Mesenchymal stem cell (in vitro differentiated cells and primary cell): ENCODE data around the gene KISS1R.

Experiments used
- DNase-seq: peaks from one replicate; pipeline ENCODE4 v3.0.0-alpha.2; 2013
- H2AFZ ChIP-seq: one replicate; pipeline ENCODE4 v1.6.1; 2013; ENCODE audit warnings: low read depth, mild to moderate bottlenecking, control low read depth, inconsistent platforms, low read length, moderate library complexity
- H2AK5ac ChIP-seq: 2 replicates; pipeline ENCODE4 v1.6.1; 2013; ENCODE audit warnings: low read length, moderate library complexity, mild to moderate bottlenecking, inconsistent platforms; ENCODE audit not compliant: severe bottlenecking
- H2BK120ac ChIP-seq: one replicate; pipeline ENCODE4 v1.6.1; 2013; ENCODE audit warnings: low read depth, mild to moderate bottlenecking, inconsistent platforms, low read length, moderate library complexity
- H2BK12ac ChIP-seq, 2 experiments: one replicate each; pipeline ENCODE4 v1.6.1; 2013; ENCODE audit warnings: inconsistent platforms in 2 of 2, low read length in 2 of 2, mild to moderate bottlenecking in 2 of 2, moderate library complexity in 2 of 2, control low read depth in 1 of 2
- H2BK15ac ChIP-seq: one replicate; pipeline ENCODE4 v1.6.1; 2013; ENCODE audit warnings: mild to moderate bottlenecking, low read depth, inconsistent platforms; ENCODE audit not compliant: poor library complexity, severe bottlenecking
- H2BK5ac ChIP-seq: 2 replicates; pipeline ENCODE4 v1.6.1; 2013; ENCODE audit warnings: low read depth, mild to moderate bottlenecking, low read length, control low read depth, inconsistent platforms; ENCODE audit not compliant: poor library complexity, severe bottlenecking
- H3K14ac ChIP-seq, 2 experiments: one replicate each; pipeline ENCODE4 v1.6.1; 2013; ENCODE audit warnings: inconsistent platforms in 2 of 2, low read length in 2 of 2, control low read depth in 1 of 2, mild to moderate bottlenecking in 1 of 2, moderate library complexity in 1 of 2
- H3K18ac ChIP-seq, 2 experiments: one replicate each; pipeline ENCODE4 v1.6.1; 2013; ENCODE audit warnings: inconsistent platforms in 2 of 2, low read length in 2 of 2, control low read depth in 1 of 2, low read depth in 1 of 2, mild to moderate bottlenecking in 1 of 2
- H3K23ac ChIP-seq, 2 experiments: one replicate each; pipeline ENCODE4 v1.6.1; 2013; ENCODE audit warnings: inconsistent platforms in 2 of 2, low read length in 2 of 2, mild to moderate bottlenecking in 2 of 2, moderate library complexity in 2 of 2, control low read depth in 1 of 2
- H3K27ac ChIP-seq: 2 replicates; pipeline ENCODE4 v1.5.1; 2013; ENCODE audit warnings: mild to moderate bottlenecking, moderate library complexity, low read length, control low read depth, inconsistent platforms; ENCODE audit not compliant: poor library complexity, severe bottlenecking
- H3K27me3 ChIP-seq, 2 experiments: 2 replicates each; pipeline versions ENCODE4 v1.6.1 to v1.7.0; 2013; ENCODE audit warnings: low read length in 2 of 2, mild to moderate bottlenecking in 2 of 2, moderate library complexity in 2 of 2, control low read depth in 1 of 2, inconsistent platforms in 1 of 2; ENCODE audit not compliant: control insufficient read depth in 1 of 2, insufficient read depth in 1 of 2
- H3K36me3 ChIP-seq, 2 experiments: 2 replicates each; pipeline versions ENCODE4 v1.6.1 to v1.7.0; 2013; ENCODE audit warnings: low read length in 2 of 2, control low read depth in 1 of 2, inconsistent platforms in 1 of 2, low read depth in 1 of 2, mild to moderate bottlenecking in 1 of 2; ENCODE audit not compliant: insufficient read depth in 2 of 2, control insufficient read depth in 1 of 2
- H3K4ac ChIP-seq, 2 experiments: one replicate each; pipeline ENCODE4 v1.6.1; 2013; ENCODE audit warnings: inconsistent platforms in 2 of 2, low read length in 2 of 2, mild to moderate bottlenecking in 2 of 2, moderate library complexity in 2 of 2, control low read depth in 1 of 2, low read depth in 1 of 2
- H3K4me1 ChIP-seq: 2 replicates; pipeline ENCODE4 v1.6.1; 2013; ENCODE audit warnings: low read depth, low read length, control low read depth; ENCODE audit not compliant: control insufficient read depth, insufficient read depth
- H3K4me2 ChIP-seq: 2 replicates; pipeline ENCODE4 v1.6.1; 2013; ENCODE audit warnings: low read length, mild to moderate bottlenecking, inconsistent platforms; ENCODE audit not compliant: poor library complexity, severe bottlenecking
- H3K4me3 ChIP-seq, 2 experiments: 2 replicates each; pipeline versions ENCODE4 v1.5.1 to v1.7.0; 2013; ENCODE audit warnings: low read length in 2 of 2, mild to moderate bottlenecking in 2 of 2, control low read depth in 1 of 2, low read depth in 1 of 2; ENCODE audit not compliant: insufficient read depth in 1 of 2
- H3K79me1 ChIP-seq: replicated peaks from 2 replicates; pipeline ENCODE4 v1.6.1; 2013; ENCODE audit warnings: mild to moderate bottlenecking, control low read depth, low read length, inconsistent platforms; ENCODE audit not compliant: poor library complexity, severe bottlenecking
- H3K9ac ChIP-seq: 2 replicates; pipeline ENCODE4 v1.7.0; 2013; ENCODE audit warnings: mild to moderate bottlenecking, low read length, moderate library complexity
- H3K9me3 ChIP-seq: 2 replicates; pipeline ENCODE4 v1.7.0; 2013; ENCODE audit warnings: mild to moderate bottlenecking, low read length; ENCODE audit not compliant: control insufficient read depth
- H4K8ac ChIP-seq: one replicate; pipeline ENCODE4 v1.6.1; 2013; ENCODE audit warnings: inconsistent platforms, mild to moderate bottlenecking, low read length, moderate library complexity
- H4K91ac ChIP-seq: one replicate; pipeline ENCODE4 v1.6.1; 2013; ENCODE audit warnings: mild to moderate bottlenecking, low read length, inconsistent platforms
- WGBS: methylation state at CpG from one replicate; pipeline ENCODE4 v1.1.7; 2013; ENCODE audit warnings: mixed read lengths; 5-methylcytosine and 5-hydroxymethylcytosine counted together

Gene KISS1R

DNA sequence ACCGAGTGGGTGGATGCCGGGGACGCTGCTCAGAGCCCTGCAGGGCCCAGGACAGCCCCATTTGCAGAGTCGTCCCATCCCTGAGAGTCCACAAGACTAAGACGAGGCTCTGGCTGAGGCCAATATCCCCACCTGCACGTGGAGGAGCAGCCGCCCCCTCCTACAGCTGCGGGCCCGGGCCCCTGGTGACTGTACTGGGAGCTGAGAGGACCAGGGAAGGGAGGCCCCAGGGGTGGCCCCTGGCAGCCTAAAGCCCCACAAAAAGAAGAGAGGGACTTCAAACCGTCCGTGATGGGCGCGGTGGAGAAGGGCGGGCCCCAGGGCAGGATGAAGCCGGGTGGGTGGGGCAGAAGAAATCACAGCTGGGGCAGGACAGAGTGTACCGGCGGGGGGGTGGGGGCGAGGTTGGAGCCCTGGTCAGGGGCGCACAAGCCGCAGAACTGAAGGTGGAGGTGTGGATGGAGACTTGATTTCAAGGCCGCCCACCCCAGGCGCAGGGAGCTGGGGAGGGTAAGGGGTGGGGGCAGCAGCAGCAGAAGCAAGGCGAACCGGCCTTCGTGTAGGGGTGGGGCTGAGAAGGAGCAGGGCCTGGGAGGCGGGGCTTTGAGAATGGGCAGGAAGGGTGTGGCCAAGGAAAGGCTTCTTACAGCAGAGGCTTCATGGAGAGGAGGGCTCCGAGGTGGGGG, 44.7 kb upstream of the KISS1R start:
- WGBS: 73% methylated on average over 26 of the region's 27 CpGs
- peaks cover 8% of the 10 kb centered on the region for H3K79me1 ChIP-seq
- no peak overlapping the region for H3K4me3 ChIP-seq
- H3K14ac ChIP-seq: no peak overlapping the region
- H2BK5ac ChIP-seq: no peak overlapping the region
- H3K27ac ChIP-seq: no peak overlapping the region
- peak overlapping the region; percentile 20 for H4K91ac ChIP-seq
- peaks cover 39 to 81% of the 10 kb centered on the region in 2 experiments for H3K36me3 ChIP-seq
- no peak overlapping the region for H3K9ac ChIP-seq
- peak; percentile 65 for DNase-seq
- H3K9me3 ChIP-seq: no peaks in the 10 kb centered on the region
- no peak overlapping the region for H3K4me2 ChIP-seq
- H4K8ac ChIP-seq: no peak overlapping the region
- no peak overlapping the region for H2AK5ac ChIP-seq
- H2BK120ac ChIP-seq: no peak overlapping the region
- H3K4me1 ChIP-seq: peaks cover 54% of the 10 kb centered on the region
- no peak overlapping the region for H2BK15ac ChIP-seq
- no peaks in the 10 kb centered on the region for H3K27me3 ChIP-seq
- no peak overlapping the region for H3K4ac ChIP-seq
- H3K23ac ChIP-seq: no peak overlapping the region
- no peak overlapping the region for H2BK12ac ChIP-seq
- H2AFZ ChIP-seq: no peak overlapping the region
- no peak overlapping the region for H3K18ac ChIP-seq

DNA sequence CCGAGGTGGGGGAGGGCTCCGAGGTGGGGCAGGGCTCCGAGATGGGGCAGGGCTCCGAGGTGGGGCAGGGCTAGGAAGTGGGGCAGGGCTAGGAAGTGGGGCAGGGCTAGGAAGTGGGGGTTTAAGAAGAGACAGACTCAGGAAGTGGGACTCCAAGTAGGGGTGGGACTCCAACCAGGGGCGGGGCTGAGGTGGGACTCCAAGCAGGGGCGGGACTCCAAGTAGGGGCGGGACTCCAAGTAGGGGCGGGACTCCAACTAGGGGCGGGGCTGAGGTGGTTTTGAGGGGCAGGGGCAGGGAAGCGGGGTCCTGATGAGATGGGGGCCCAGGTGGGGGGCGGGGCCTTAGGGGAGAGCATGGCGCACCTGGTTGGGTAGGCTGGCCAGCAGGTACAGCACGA, 44.0 kb upstream of the KISS1R start:
- 89% methylated on average over 9 of the region's 13 CpGs for WGBS
- Histone ChIP-seq H3K14ac (no peak overlapping the region), H3K27ac (no peak overlapping the region)

DNA sequence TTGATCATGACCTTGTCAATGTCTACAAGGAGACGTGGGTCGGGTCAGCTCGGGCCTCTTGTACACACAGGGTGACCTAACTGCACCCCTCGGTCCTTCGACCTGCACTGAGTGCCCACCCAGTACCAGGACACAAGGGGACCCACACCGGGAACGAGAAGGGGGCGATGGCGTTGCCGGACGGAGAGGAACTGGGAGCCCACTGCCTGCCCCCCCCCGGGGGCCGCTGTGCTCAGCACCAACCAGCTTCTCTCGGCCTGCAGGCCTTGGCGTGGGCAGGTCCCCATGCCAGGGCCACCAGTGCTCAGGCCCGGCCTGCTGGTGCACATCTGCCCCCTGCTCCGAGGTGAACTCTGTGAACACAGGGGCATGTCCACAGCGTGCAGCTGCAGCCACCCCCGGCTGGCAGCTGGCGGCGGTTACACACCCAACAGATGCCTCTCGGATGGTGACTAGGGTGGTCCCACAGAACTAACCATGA, 43.5 kb upstream of the KISS1R start:
- Histone ChIP-seq H2BK5ac (no peak overlapping the region), H3K18ac (no peak overlapping the region), H3K9me3 (no peaks in the 10 kb centered on the region), H2AK5ac (no peak overlapping the region), H3K23ac (no peak overlapping the region), H2BK12ac (no peak overlapping the region), H3K9ac (no peak overlapping the region), H3K4me3 (no peak overlapping the region), H3K4ac (no peak overlapping the region), H3K4me2 (no peak overlapping the region), H2BK120ac (no peak overlapping the region), H2AFZ (no peak overlapping the region), H3K79me1 (peaks cover 2% of the 10 kb centered on the region), H3K27me3 (no peaks in the 10 kb centered on the region), H3K36me3 (peaks cover 27 to 81% of the 10 kb centered on the region in 2 experiments), H3K14ac (no peak overlapping the region), H4K91ac (peak overlapping the region; percentile 53), H4K8ac (no peak overlapping the region), H3K27ac (no peak overlapping the region), H2BK15ac (no peak overlapping the region), H3K4me1 (peaks cover 44% of the 10 kb centered on the region)
- WGBS: 96% methylated on average over 22 of the region's 22 CpGs
- no peak for DNase-seq

More for the DNA sequence above, 44.0 kb upstream of the KISS1R start:
- no peak overlapping the region for H2BK15ac ChIP-seq
- H3K9ac ChIP-seq: no peak overlapping the region
- peaks cover 32 to 82% of the 10 kb centered on the region in 2 experiments for H3K36me3 ChIP-seq
- no peak overlapping the region for H2BK5ac ChIP-seq
- DNase-seq: peak; percentile 51
- H2AK5ac ChIP-seq: no peak overlapping the region
- no peak overlapping the region for H3K4me2 ChIP-seq
- H3K9me3 ChIP-seq: no peaks in the 10 kb centered on the region
- H3K4ac ChIP-seq: no peak overlapping the region
- H3K4me1 ChIP-seq: peaks cover 47% of the 10 kb centered on the region
- H3K27me3 ChIP-seq: no peaks in the 10 kb centered on the region
- peaks cover 6% of the 10 kb centered on the region for H3K79me1 ChIP-seq
- no peak overlapping the region for H2BK12ac ChIP-seq
- no peak overlapping the region for H3K23ac ChIP-seq
- H2BK120ac ChIP-seq: no peak overlapping the region
- no peak overlapping the region for H3K18ac ChIP-seq
- H4K91ac ChIP-seq: no peak overlapping the region
- H2AFZ ChIP-seq: no peak overlapping the region
- no peak overlapping the region for H4K8ac ChIP-seq
- H3K4me3 ChIP-seq: no peak overlapping the region

DNA sequence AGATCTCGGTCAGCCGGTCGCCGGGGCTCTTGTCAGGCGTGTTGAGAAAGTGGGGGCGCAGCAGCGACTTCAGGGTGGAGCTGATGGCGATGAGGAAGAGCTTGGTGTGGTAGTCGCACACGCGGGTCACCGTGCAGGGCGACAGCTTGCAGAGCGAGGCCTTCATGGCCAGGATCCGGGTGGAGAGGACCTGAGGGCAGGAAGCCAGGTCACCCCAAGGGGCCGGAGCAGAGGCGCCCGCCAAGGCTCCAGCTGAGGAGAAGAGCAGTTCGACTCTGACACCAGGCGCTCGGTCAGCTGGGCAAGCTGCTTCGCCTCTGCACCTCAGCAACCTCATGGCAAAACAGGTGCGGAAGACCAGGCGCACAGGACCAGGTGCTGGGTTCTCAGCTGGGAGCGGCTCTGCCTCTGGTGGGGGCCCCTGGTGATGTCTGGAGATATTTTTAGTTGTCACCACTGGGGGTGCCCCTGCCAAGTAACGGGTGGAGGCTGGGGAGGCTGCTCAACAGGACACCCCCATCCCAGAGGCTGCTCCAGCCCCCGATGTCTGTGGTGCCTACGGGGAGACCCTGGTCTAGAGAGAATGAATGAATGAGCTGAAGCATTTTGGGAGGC, 41.8 kb upstream of the KISS1R start:
- Histone ChIP-seq H4K91ac (no peak overlapping the region), H3K27me3 (no peaks in the 10 kb centered on the region), H3K9ac (no peak overlapping the region), H3K27ac (no peak overlapping the region), H3K18ac (no peak overlapping the region), H3K4me3 (no peak overlapping the region), H3K4me2 (no peak overlapping the region), H3K79me1 (peaks cover 9% of the 10 kb centered on the region), H3K4me1 (peaks cover 31% of the 10 kb centered on the region), H2AFZ (no peak overlapping the region), H4K8ac (no peak overlapping the region), H2BK15ac (no peak overlapping the region), H2BK12ac (no peak overlapping the region), H3K36me3 (peaks cover 30 to 90% of the 10 kb centered on the region in 2 experiments), H3K9me3 (no peaks in the 10 kb centered on the region), H2AK5ac (no peak overlapping the region), H3K14ac (no peak overlapping the region), H3K4ac (no peak overlapping the region), H2BK120ac (no peak overlapping the region), H2BK5ac (no peak overlapping the region), H3K23ac (no peak overlapping the region)
- DNase-seq: no peak
- 96% methylated on average over 28 of the region's 28 CpGs for WGBS
